ENCODE measurements around the gene ABCF2. TPM values are rescaled to one million over a fixed set of nuclear protein-coding genes. Genes with fewer than 3 reads are reported as not detected.
A peak's percentile ranks its signal among the peaks of the same experiment; 100 is the strongest.

ABCF2 gene
- 44.2 and 62.5 TPM in 2 replicates for polyA plus RNA-seq (2011; rRNA removed)
- polyA minus RNA-seq (2011; rRNA and poly(A)+ RNA removed) = 27.5 and 43.8 TPM in 2 replicates

DNA sequence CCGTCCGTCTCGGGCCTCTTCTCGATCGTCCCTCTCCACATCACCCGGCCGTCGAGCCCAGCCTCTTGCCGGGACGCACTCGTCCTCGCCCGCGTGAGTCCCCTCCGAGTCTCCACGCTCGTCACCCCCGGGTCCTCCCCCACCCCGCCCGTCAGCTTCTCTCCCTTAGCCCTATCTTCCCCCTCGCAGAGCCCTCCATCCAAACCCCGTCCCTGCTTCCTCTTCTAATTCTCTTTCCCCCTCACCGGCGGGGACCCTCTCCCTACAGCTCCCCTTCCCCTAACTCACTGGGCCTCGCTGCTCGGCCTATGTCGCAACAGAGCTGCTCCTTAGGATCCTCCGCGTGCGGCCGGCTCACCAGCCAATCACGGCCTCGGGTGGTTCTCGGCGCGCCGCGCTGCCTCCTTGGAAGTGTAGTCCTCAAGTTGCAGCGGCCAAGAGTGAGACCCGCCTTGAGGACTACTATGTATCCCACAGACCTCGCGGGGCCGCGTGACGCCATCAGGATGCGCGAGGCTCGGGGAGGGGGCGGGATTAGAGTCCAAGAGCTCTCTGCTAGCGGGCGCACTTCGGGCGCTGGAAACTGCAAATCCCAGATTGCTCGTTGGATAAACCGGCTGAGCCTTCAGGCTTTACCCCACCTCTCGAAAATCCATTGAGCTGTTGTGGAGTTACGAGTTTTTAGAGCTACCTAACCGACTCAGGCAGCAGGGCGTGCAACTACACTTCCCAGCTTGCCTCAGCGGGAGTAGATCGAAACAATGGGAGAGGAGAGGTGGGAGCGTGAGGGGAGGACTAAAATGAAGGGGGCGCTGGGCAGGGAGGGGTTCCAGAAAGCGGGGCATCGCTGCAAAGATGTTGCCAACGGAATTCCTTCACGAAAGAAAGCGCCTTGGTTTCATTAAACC is at the start of gene ABCF2:
Gene ABCF2 (minus strand): TSS at position 331 of the 908 bp plus-strand sequence. CDS start 747 bp downstream, outside the sequence.
- ChIA-PET CTCF (interaction anchor here (0.6 to 3.3 kb wide), 7 partner anchors 17 to 78 kb away, joined by 3 to 15 read pairs (median 3); partner anchors contain the start of gene SMARCD3), POLR2A (interaction anchor here (0.6 to 1.1 kb wide), 3 partner anchors 10 to 492 kb away, joined by 3 to 13 read pairs (median 3); partner anchors contain the start of gene ABCB8)

DNA sequence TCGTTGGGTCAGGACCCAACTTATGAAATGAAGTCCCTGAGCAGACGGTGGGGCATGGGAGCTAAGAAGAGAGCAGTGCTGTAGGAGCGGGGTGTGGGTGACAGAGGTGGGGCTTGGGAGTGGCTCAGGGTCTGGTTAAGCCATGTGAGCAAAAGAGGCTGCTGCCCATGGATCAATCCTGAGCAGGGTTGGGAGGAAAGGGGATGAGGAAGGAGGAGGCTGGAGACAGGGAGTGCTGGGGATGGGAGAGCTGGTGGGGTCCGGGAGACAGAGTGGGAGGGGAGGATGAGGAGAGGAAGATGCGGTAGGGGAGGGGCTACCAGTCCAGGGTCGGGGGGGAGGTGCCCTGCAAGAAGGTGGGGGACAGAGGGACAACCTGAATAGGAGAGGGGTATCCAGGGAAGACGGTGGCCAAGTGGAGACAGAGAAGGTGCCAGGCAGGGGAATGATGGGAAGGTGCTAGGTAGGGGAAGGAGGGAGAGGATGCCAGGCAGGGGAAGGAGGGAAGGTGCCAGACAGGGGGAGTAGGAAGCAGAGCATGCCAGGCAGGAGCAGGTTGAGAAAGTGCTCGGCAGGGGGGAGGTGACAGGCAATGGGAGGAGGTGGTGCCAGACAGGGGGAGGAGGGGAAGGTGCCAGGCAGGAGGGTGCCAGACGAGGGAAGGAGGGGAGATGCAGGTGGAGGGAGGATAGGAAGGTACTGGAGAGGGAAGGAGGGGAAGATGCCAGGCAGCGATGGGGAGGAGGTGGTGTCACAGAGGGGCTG is 49.0 kb upstream of the ABCF2 start:
- H3K27me3 ChIP-seq (ENCODE audit: control insufficient read depth, insufficient read depth, low read length) = peaks cover 4% of the 10 kb centered on the region
- no peaks in the 10 kb centered on the region for H3K36me3 ChIP-seq (ENCODE audit: control insufficient read depth, insufficient read depth, low read length)
- ChIA-PET CTCF (interaction anchor here (1.0 kb wide), 1 partner anchor 13 kb away, joined by 3 read pairs; no protein-coding TSS in a partner anchor), POLR2A (no interaction called here)
- DNase-seq (ENCODE audit: low read depth) = no peak
- peak overlapping the region; percentile 58 for H3K4me3 ChIP-seq (ENCODE audit: low read depth, low read length)
- TF ChIP-seq, protein P1, sequence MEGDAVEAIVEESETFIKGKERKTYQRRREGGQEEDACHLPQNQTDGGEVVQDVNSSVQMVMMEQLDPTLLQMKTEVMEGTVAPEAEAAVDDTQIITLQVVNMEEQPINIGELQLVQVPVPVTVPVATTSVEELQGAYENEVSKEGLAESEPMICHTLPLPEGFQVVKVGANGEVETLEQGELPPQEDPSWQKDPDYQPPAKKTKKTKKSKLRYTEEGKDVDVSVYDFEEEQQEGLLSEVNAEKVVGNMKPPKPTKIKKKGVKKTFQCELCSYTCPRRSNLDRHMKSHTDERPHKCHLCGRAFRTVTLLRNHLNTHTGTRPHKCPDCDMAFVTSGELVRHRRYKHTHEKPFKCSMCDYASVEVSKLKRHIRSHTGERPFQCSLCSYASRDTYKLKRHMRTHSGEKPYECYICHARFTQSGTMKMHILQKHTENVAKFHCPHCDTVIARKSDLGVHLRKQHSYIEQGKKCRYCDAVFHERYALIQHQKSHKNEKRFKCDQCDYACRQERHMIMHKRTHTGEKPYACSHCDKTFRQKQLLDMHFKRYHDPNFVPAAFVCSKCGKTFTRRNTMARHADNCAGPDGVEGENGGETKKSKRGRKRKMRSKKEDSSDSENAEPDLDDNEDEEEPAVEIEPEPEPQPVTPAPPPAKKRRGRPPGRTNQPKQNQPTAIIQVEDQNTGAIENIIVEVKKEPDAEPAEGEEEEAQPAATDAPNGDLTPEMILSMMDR (IDR thresholded peaks at IDR 0.05; ENCODE audit: insufficient read depth, low read depth, low read length) = no peak

More for the DNA sequence above, at the start of gene ABCF2:
- Histone ChIP-seq H3K36me3 (ENCODE audit: control insufficient read depth, insufficient read depth, low read length) (peaks cover 20% of the 10 kb centered on the region), H3K4me3 (ENCODE audit: low read depth, low read length) (peak within 1 kb of the TSS; percentile 96), H3K27me3 (ENCODE audit: control insufficient read depth, insufficient read depth, low read length) (no peaks in the 10 kb centered on the region)
- DNase-seq (ENCODE audit: low read depth) = peak; percentile 95
- TF ChIP-seq, protein P1 (IDR thresholded peaks at IDR 0.05; ENCODE audit: insufficient read depth, low read depth, low read length) = 0 out of 2 replicates have a peak, but pooled peaks have one; percentile 11

DNA sequence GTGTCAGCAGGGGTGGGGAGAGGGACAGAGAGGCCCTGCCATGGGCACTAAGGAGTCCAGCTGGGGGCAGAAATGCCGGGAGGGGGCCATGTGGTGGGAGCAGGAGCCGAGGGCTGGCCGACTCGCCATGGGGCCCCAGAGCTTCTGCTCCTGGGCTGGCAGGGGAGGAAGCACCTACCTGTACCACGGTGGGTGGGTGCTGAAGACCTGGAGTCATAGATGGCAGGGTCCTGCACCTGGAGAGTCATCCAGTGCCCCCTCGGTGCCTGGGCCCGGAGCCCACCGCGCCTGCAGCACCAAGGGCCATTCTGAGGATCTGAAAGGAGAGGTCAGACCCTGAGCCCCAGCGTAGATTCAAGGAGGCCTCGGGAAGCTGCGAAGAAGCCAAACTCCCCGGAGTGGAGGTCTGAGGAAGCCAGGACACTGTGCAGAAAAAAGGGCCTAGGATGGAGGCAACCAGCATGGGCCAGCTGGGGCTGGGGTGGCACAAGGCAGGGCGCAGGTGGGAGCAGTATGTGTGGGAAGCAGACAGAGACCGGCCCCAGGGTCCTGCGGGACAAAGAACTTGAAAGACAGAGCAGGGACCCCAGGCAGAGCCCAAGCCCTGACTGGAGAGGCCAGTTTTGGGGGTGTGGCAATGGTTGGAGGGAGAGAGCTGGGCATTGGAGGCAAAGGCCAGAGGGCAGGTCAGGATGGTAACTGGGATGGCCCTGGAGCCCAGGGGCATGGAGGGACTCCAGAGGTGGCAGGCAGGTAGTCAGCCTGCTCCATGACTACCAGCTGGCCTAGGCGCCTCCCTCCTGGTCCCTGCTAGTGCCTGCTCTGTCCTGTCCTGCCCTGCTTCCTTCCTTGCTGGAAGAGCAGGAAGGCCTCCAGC is 48.2 kb upstream of the ABCF2 start:
- Histone ChIP-seq H3K4me3 (ENCODE audit: low read depth, low read length) (no peak overlapping the region), H3K27me3 (ENCODE audit: control insufficient read depth, insufficient read depth, low read length) (peaks cover 3% of the 10 kb centered on the region), H3K36me3 (ENCODE audit: control insufficient read depth, insufficient read depth, low read length) (no peaks in the 10 kb centered on the region)
- CTCF ChIA-PET = interaction anchor here (1.0 kb wide), 1 partner anchor 12 kb away, joined by 3 read pairs; no protein-coding TSS in a partner anchor
- TF ChIP-seq, protein P1 (IDR thresholded peaks at IDR 0.05; ENCODE audit: insufficient read depth, low read depth, low read length) = no peak
- DNase-seq (ENCODE audit: low read depth) = no peak
- POLR2A ChIA-PET = no interaction called here

DNA sequence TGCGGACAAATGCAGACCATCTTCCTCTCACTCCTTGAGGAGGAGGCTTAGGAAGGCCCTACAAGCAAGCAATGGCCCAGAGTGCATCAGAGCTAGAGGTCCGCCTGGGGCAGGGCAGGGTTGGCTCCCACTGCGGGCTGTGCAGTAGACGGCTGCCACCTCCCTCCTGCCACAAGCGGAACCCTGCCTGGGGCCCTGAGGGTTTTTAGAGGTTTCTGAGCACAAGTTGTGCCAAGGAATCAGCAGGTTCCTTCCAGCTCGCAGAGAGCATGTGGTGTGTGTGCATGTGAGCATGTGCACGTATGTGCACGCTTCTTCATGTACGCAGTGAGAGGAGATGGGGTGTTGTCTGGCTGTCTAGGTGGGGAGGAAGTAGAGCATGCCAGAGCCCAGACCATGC is 47.4 kb upstream of the ABCF2 start:
- Histone ChIP-seq H3K36me3 (ENCODE audit: control insufficient read depth, insufficient read depth, low read length) (no peaks in the 10 kb centered on the region), H3K27me3 (ENCODE audit: control insufficient read depth, insufficient read depth, low read length) (peaks cover 1% of the 10 kb centered on the region), H3K4me3 (ENCODE audit: low read depth, low read length) (no peak overlapping the region)
- DNase-seq (ENCODE audit: low read depth) = no peak
- TF ChIP-seq, protein P1 (IDR thresholded peaks at IDR 0.05; ENCODE audit: insufficient read depth, low read depth, low read length) = no peak
- ChIA-PET CTCF (no interaction called here), POLR2A (no interaction called here)

Data from BJ (cell line).